ENCODE results near the gene GTF3C4.

The GTF3C4 gene

GRCh38 chr9:132731230-132731629 lies 61.0 kb downstream of the GTF3C4 start:
- no peak for DNase-seq (ENCODE audit: low spot score)

- DNase-seq (ENCODE audit: low spot score): no peak
These were observed 62.3 kb downstream of the GTF3C4 start for GRCh38 chr9:132732326-132733259.

- no peak for DNase-seq (ENCODE audit: low spot score)
These were observed 63.1 kb downstream of the GTF3C4 start for GRCh38 chr9:132733260-132733815.

GRCh38 chr9:132739710-132740310 lies 69.5 kb downstream of the GTF3C4 start:
- DNase-seq (ENCODE audit: low spot score): no peak

GRCh38 chr9:132740526-132741309 lies 70.5 kb downstream of the GTF3C4 start:
- no peak for DNase-seq (ENCODE audit: low spot score)

GRCh38 chr9:132742821-132743311 lies 72.6 kb downstream of the GTF3C4 start:
- DNase-seq (ENCODE audit: low spot score): no peak

GRCh38 chr9:132743931-132744479 lies 73.7 kb downstream of the GTF3C4 start:
- DNase-seq (ENCODE audit: low spot score): no peak

Measured in putamen (tissue), 1 donor.